Uterus (tissue), 4 donors: ENCODE measurements around the gene GRK5. TPM values are rescaled to one million over a fixed set of nuclear protein-coding genes. Genes with fewer than 3 reads are reported as not detected.
A peak's percentile ranks its signal among the peaks of the same experiment; 100 is the strongest.

Experiments
- DNase-seq, 2 donors: peaks; one replicate each; pipeline ENCODE4 v3.0.0-alpha.2; 2019 to 2020
- H3K27ac ChIP-seq, 2 donors: fragments of 200-600 bp; sonication (generic); 1 replicate in 1 of 2; 2 replicates in 1 of 2; pipeline ENCODE4 v1.5.1; 2016 to 2018
- H3K27me3 ChIP-seq, 2 donors: fragments of 200-600 bp; sonication (generic); one replicate each; pipeline ENCODE4 v1.5.1; 2018 to 2019; ENCODE audit warnings: control low read depth in 1 of 2
- H3K36me3 ChIP-seq, 2 donors: fragments of 200-600 bp; sonication (generic); one replicate each; pipeline ENCODE4 v1.5.1; 2019; ENCODE audit warnings: control low read depth in 1 of 2
- H3K4me1 ChIP-seq, 2 donors: fragments of 200-600 bp; sonication (generic); one replicate each; pipeline ENCODE4 v1.5.1; 2018 to 2019; ENCODE audit warnings: control low read depth in 1 of 2
- H3K4me3 ChIP-seq, 2 donors: fragments of 200-600 bp; sonication (generic); 1 replicate in 1 of 2; 2 replicates in 1 of 2; pipeline ENCODE4 v1.5.1; 2018 to 2019; ENCODE audit warnings: mild to moderate bottlenecking in 1 of 2
- H3K9me3 ChIP-seq, 2 donors: fragments of 200-600 bp; sonication (generic); one replicate each; pipeline ENCODE4 v1.5.1; 2019; ENCODE audit warnings: control low read depth in 1 of 2
- CTCF ChIP-seq, 4 experiments: fragments of 200-600 bp in 2 of 4; fragments of 450-650 bp in 2 of 4; sonication (generic) in 2 of 4; IDR thresholded peaks; one replicate each; pipeline ENCODE4 v1.5.1; 2016 to 2019; ENCODE audit warnings: antibody characterized with exemption in 4 of 4, mild to moderate bottlenecking in 2 of 4, moderate library complexity in 1 of 4
- POLR2A ChIP-seq, 2 donors: fragments of 450-650 bp; IDR thresholded peaks; one replicate each; pipeline ENCODE4 v1.6.1; 2016; ENCODE audit warnings: antibody characterized with exemption in 2 of 2, mild to moderate bottlenecking in 1 of 2, moderate library complexity in 1 of 2
- intact Hi-C: fragments of 100-400 bp; cut with DNase I; formaldehyde crosslinking; loops from one replicate; pipeline ENCODE4 v1.15.1; 2023; ENCODE audit warnings: low total_unique reads
- total RNA-seq, 4 donors: library from RNA; depleted of rRNA in 3 of 4; stranded (reverse); fragments of >200 nt in 3 of 4; gene quantifications; one replicate each; pipeline versions ENCODE4 v1.1.0 to v1.2.4, GENCODE V29; 2014 to 2023
- donor health status: DM: yes; HTN: yes; CAD: no.

Gene GRK5
- total RNA-seq, 4 donors from 2014 or later, result 11.6 to 34.6 (median 14.1) TPM

- H3K4me1 ChIP-seq, result peaks cover 0 to 5% of the 10 kb centered on the region in 2 donors
- intact Hi-C loops, result no loop called here
- no peak for DNase-seq
- no peaks in the 10 kb centered on the region for H3K27me3 ChIP-seq
- no peak overlapping the region for H3K4me3 ChIP-seq
- H3K27ac ChIP-seq, result no peak overlapping the region
- H3K36me3 ChIP-seq, result no peaks in the 10 kb centered on the region
- TF ChIP-seq POLR2A (IDR thresholded peaks at IDR 0.05), result no peak
- no peak for TF ChIP-seq CTCF (IDR thresholded peaks at IDR 0.05)
- H3K9me3 ChIP-seq, result no peaks in the 10 kb centered on the region
Observed at GRCh38 chr10:119360181-119360921, 153.0 kb downstream of the GRK5 start.

- H3K36me3 ChIP-seq, result no peaks in the 10 kb centered on the region
- intact Hi-C loops, result no loop called here
- TF ChIP-seq POLR2A (IDR thresholded peaks at IDR 0.05), result no peak
- no peak for TF ChIP-seq CTCF (IDR thresholded peaks at IDR 0.05)
- H3K9me3 ChIP-seq, result no peaks in the 10 kb centered on the region
- no peak overlapping the region for H3K4me3 ChIP-seq
- DNase-seq, result no peak
- H3K27me3 ChIP-seq, result no peaks in the 10 kb centered on the region
- H3K27ac ChIP-seq, result no peak overlapping the region
- H3K4me1 ChIP-seq, result peaks cover 0 to 12% of the 10 kb centered on the region in 2 donors
Observed at GRCh38 chr10:119361037-119361436, 153.7 kb downstream of the GRK5 start.

- Histone ChIP-seq H3K4me3 (no peak overlapping the region), H3K27ac (peak overlapping the region in 1 of 2 donors; percentile 13), H3K9me3 (no peaks in the 10 kb centered on the region), H3K4me1 (peaks cover 0 to 12% of the 10 kb centered on the region in 2 donors), H3K27me3 (no peaks in the 10 kb centered on the region), H3K36me3 (no peaks in the 10 kb centered on the region)
- DNase-seq, result no peak
- TF ChIP-seq CTCF (IDR thresholded peaks at IDR 0.05) (no peak), POLR2A (IDR thresholded peaks at IDR 0.05) (no peak)
- intact Hi-C loops, result no loop called here
Observed at GRCh38 chr10:119362122-119362521, 154.8 kb downstream of the GRK5 start.

- no peak for DNase-seq
- Histone ChIP-seq H3K36me3 (no peaks in the 10 kb centered on the region), H3K27ac (peak overlapping the region in 1 of 2 donors; percentile 26), H3K9me3 (no peaks in the 10 kb centered on the region), H3K27me3 (no peaks in the 10 kb centered on the region), H3K4me3 (no peak overlapping the region), H3K4me1 (peaks cover 5 to 22% of the 10 kb centered on the region in 2 donors)
- TF ChIP-seq POLR2A (IDR thresholded peaks at IDR 0.05), result no peak
- peak in 1 of 4 experiments; percentile 6 for TF ChIP-seq CTCF (IDR thresholded peaks at IDR 0.05)
- intact Hi-C loops, result no loop called here
Observed at GRCh38 chr10:119364645-119365600, 157.6 kb downstream of the GRK5 start.
